ENCODE results near the gene PEX5L.

GRCh38 chr3:179811321-179812095 is 225.2 kb downstream of the PEX5L start:
- no peak for TF ChIP-seq ARNT (IDR thresholded peaks at IDR 0.05)
- no peak for TF ChIP-seq SUZ12 (IDR thresholded peaks at IDR 0.05)
- TF ChIP-seq CTBP1 (IDR thresholded peaks at IDR 0.05; ENCODE audit: borderline replicate concordance): no peak
- TF ChIP-seq NFRKB (IDR thresholded peaks at IDR 0.05): no peak
- TF ChIP-seq FOXM1 (IDR thresholded peaks at IDR 0.05; ENCODE audit: borderline replicate concordance): no peak
- TF ChIP-seq BHLHE40 (IDR thresholded peaks at IDR 0.05; ENCODE audit: borderline replicate concordance): no peak
- TF ChIP-seq SP1 (IDR thresholded peaks at IDR 0.05): no peak
- TF ChIP-seq TARDBP (IDR thresholded peaks at IDR 0.05): no peak

All from HEK293T (cell line).